HepG2 (cell line): ENCODE results near the gene IP6K3. TPM values are rescaled to one million over a fixed set of nuclear protein-coding genes. Genes with fewer than 3 reads are reported as not detected.

Source experiments
- ATAC-seq: fragments of 200-7000 bp; cut with Tn5 transposase; 3 replicates; pipeline ENCODE4 v1.9.1; 2020; ENCODE audit warnings: mild to moderate bottlenecking, moderate library complexity
- BruUV-seq: library from RNA; stranded (reverse); fragments of 400-500 nt; replicated peaks from 2 replicates; lab custom pipeline; 2021; lab: Mats Ljungman, UMichigan
- CTCF ChIA-PET: fragments of 300-600 bp; formaldehyde crosslinking; extraction: SDS; loops from one replicate; lab custom pipeline; 2021; ENCODE audit warnings: low total read pairs, inconsistent platforms, low intra/inter-chr PET ratio; lab: Yijun Ruan, JAX
- POLR2A ChIA-PET: fragments of 350-600 bp; sonication (Branson Sonifier 250); formaldehyde crosslinking; loops from one replicate; lab custom pipeline; 2020; ENCODE audit warnings: antibody characterized with exemption, inconsistent platforms; lab: Yijun Ruan, JAX
- DNase-seq: peaks from one replicate; pipeline ENCODE4 v3.0.0-alpha.2; 2015; ENCODE audit warnings: low spot score
- FAIRE-seq: peaks from 3 replicates; lab custom pipeline; 2011; peaks lifted over from hg19 to GRCh38; lab: Jason Lieb, UNC
- H2AFZ ChIP-seq: one replicate; pipeline ENCODE4 v1.6.1; 2011; ENCODE audit warnings: low read length, inconsistent platforms
- H3K27ac ChIP-seq: fragments of 300-600 bp; 3 replicates; pipeline ENCODE4 v1.8.0; 2011; ENCODE audit warnings: mixed run types, mild to moderate bottlenecking, mixed read lengths, low read length, inconsistent platforms; ENCODE audit not compliant: insufficient read depth; ENCODE audit errors: extremely low read length
- H3K27me3 ChIP-seq, 2 experiments: fragments of 200-600 bp in 1 of 2; 2 replicates in 1 of 2; 3 replicates in 1 of 2; pipeline versions ENCODE4 v1.6.0 to v1.8.0; 2011; ENCODE audit warnings: low read length in 2 of 2, mild to moderate bottlenecking in 2 of 2, moderate library complexity in 2 of 2, inconsistent platforms in 1 of 2; ENCODE audit not compliant: insufficient read depth in 2 of 2, control insufficient read depth in 1 of 2
- H3K36me3 ChIP-seq, 2 experiments: fragments of 200-600 bp in 1 of 2; replicated peaks in 1 of 2; 2 replicates in 1 of 2; 3 replicates in 1 of 2; pipeline versions ENCODE4 v1.5.1 to v1.8.0; 2011; ENCODE audit warnings: low read length in 2 of 2, inconsistent platforms in 1 of 2; ENCODE audit not compliant: insufficient read depth in 2 of 2, control insufficient read depth in 1 of 2
- H3K4me1 ChIP-seq: 2 replicates; pipeline ENCODE4 v1.5.1; 2012; ENCODE audit warnings: low read length, inconsistent platforms; ENCODE audit not compliant: insufficient read depth
- H3K4me2 ChIP-seq: 2 replicates; pipeline ENCODE4 v1.6.0; 2011; ENCODE audit warnings: low read depth, low read length, inconsistent platforms
- H3K4me3 ChIP-seq, 3 experiments: fragments of 200-600 bp in 1 of 3; sonication (generic), shearing (Covaris generic) in 1 of 3; replicated peaks in 1 of 3; 2 replicates each; pipeline ENCODE4 v1.5.1; 2011 to 2016; ENCODE audit warnings: low read length in 3 of 3, inconsistent platforms in 2 of 3, low read depth in 2 of 3, mild to moderate bottlenecking in 2 of 3, control low read depth in 1 of 3, mixed read lengths in 1 of 3; ENCODE audit not compliant: insufficient read depth in 1 of 3
- H3K79me2 ChIP-seq: one replicate; pipeline ENCODE4 v1.6.1; 2011; ENCODE audit warnings: low read length, inconsistent platforms; ENCODE audit not compliant: insufficient read depth
- H3K9ac ChIP-seq: 2 replicates; pipeline ENCODE4 v1.6.0; 2011; ENCODE audit warnings: mild to moderate bottlenecking, low read depth, low read length, inconsistent platforms; ENCODE audit not compliant: insufficient read depth
- H3K9me3 ChIP-seq: 2 replicates; pipeline ENCODE4 v1.5.1; 2012; ENCODE audit warnings: mild to moderate bottlenecking, low read length
- H4K20me1 ChIP-seq: 2 replicates; pipeline ENCODE4 v1.6.0; 2011; ENCODE audit warnings: inconsistent platforms, mild to moderate bottlenecking, low read length, moderate library complexity; ENCODE audit not compliant: insufficient read depth
- ELF1 ChIP-seq: sonication (generic); formaldehyde crosslinking; IDR thresholded peaks from 2 replicates; pipeline ENCODE4 v1.4.0; 2020; ENCODE audit warnings: missing genetic modification reagents
- ESRRA ChIP-seq: sonication (generic); formaldehyde crosslinking; IDR thresholded peaks from 2 replicates; pipeline ENCODE4 v1.5.1; 2020; ENCODE audit warnings: mild to moderate bottlenecking, low read depth, missing genetic modification reagents
- KDM2A ChIP-seq: sonication (generic); formaldehyde crosslinking; IDR thresholded peaks from 2 replicates; pipeline ENCODE4 v1.4.0; 2020; ENCODE audit warnings: low read depth, missing genetic modification reagents, borderline replicate concordance
- MTF2 ChIP-seq: sonication (generic); formaldehyde crosslinking; IDR thresholded peaks from 2 replicates; pipeline ENCODE4 v1.5.0; 2020; ENCODE audit warnings: missing genetic modification reagents, borderline replicate concordance
- SAFB2 ChIP-seq: sonication (generic); formaldehyde crosslinking; IDR thresholded peaks from 2 replicates; pipeline ENCODE4 v1.5.1; 2020; ENCODE audit warnings: missing genetic modification reagents, low read depth, mild to moderate bottlenecking, borderline replicate concordance
- SNRNP70 ChIP-seq: fragments of 200-400 bp; formaldehyde crosslinking; IDR thresholded peaks from 2 replicates; pipeline ENCODE4 v1.6.1; 2017; ENCODE audit warnings: mild to moderate bottlenecking, low read depth, low read length, moderate library complexity
- SOX6 ChIP-seq, 2 experiments: fragments of 450-650 bp in 1 of 2; sonication (generic) in 1 of 2; formaldehyde crosslinking in 1 of 2; IDR thresholded peaks; 2 replicates each; pipeline versions ENCODE4 v1.4.0 to v1.6.1; 2017 to 2020; ENCODE audit warnings: antibody characterized with exemption in 1 of 2, mild to moderate bottlenecking in 1 of 2, missing genetic modification reagents in 1 of 2
- ZEB1 ChIP-seq: IDR thresholded peaks from 2 replicates; pipeline ENCODE4 v1.6.1; 2012; ENCODE audit warnings: mild to moderate bottlenecking, low read depth, inconsistent platforms; ENCODE audit not compliant: insufficient replicate concordance
- ZNF292 ChIP-seq: sonication (generic); formaldehyde crosslinking; IDR thresholded peaks from 2 replicates; pipeline ENCODE4 v1.8.1; 2022; ENCODE audit warnings: mild to moderate bottlenecking, low read depth, missing genetic modification reagents, borderline replicate concordance
- ZNF687 ChIP-seq: sonication (generic); formaldehyde crosslinking; IDR thresholded peaks from 2 replicates; pipeline ENCODE4 v1.5.1; 2020; ENCODE audit warnings: mild to moderate bottlenecking, missing genetic modification reagents, moderate library complexity
- ZNF768 ChIP-seq: sonication (generic); formaldehyde crosslinking; IDR thresholded peaks from 2 replicates; pipeline ENCODE4 v1.4.0; 2020; ENCODE audit warnings: missing genetic modification reagents
- WGBS: methylation state at CpG from one replicate; pipeline ENCODE4 v1.1.6; 2017; ENCODE audit warnings: low lambda C conversion rate; 5-methylcytosine and 5-hydroxymethylcytosine counted together
- in situ Hi-C: cut with HindIII; loops from 2 replicates; pipeline ENCODE4 v1.10.0; 2017; ENCODE audit warnings: low pct_unique_long_range_greater_than_20kb; ENCODE audit not compliant: extremely low pct_ligation_motif_present
- intact Hi-C: fragments of 100-400 bp; cut with micrococcal nuclease; formaldehyde crosslinking; loops from one replicate; pipeline ENCODE4 v1.10.0; 2022; ENCODE audit not compliant: unreplicated experiment
- polyA plus RNA-seq, 8 experiments: library from polyadenylated mRNA; depleted of rRNA in 3 of 8; stranded (reverse) in 7 of 8; unstranded in 1 of 8; fragments of >200 nt; fragmentation: Illumina TruSeq in 4 of 8; extraction: Trizol in 4 of 8; gene quantifications; 2 replicates each; pipeline versions ENCODE4 v1.2.1 to v1.2.3, GENCODE V29; 2011 to 2016; ENCODE audit warnings: low read depth in 4 of 8, missing spikeins in 1 of 8, mixed read lengths in 1 of 8; ENCODE audit not compliant: insufficient read depth in 1 of 8
- total RNA-seq, 5 experiments: library from RNA; depleted of rRNA; stranded (reverse); fragments of >200 nt; fragmentation: Illumina TruSeq; extraction: Trizol; gene quantifications; 2 replicates each; pipeline ENCODE4 v1.2.3, GENCODE V29; 2016; ENCODE audit warnings: low read depth in 1 of 5
- TF ChIP-seq, protein P1 (sequence below): sonication (generic); formaldehyde crosslinking; IDR thresholded peaks from 2 replicates; pipeline ENCODE4 v1.8.1; 2023; ENCODE audit warnings: mild to moderate bottlenecking, missing genetic modification reagents

IP6K3 gene
- total and polyA plus RNA-seq, 2 of the 13 experiments (the other 11 are each of a cell fraction or from before 2014, with no cell fraction given), result 0.11 to 0.18 TPM

DNA sequence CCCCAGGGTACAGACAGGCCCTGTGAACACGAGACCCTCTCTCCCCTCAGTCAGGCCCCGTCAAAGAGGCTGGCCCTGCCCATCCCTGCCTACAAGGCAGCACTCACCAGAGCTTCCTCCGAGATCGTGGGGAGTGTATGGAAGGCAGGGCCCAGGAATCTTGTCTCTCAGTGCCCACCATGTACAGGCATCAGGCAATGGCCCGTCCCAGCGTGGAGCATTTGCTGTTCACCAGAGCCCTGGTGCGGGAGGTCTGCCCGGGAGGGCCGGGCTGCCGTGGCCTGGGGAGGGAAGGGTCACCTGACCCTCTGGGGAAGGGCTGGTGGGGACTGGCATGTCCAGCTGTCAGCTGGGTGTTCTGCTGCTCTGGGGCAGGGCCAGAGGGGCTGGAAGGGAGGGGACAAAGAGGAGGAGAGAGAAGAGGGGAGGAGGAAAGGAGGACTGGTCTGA, at the start of gene IP6K3 (continued):
- 0 out of 2 replicates have a peak, but pooled peaks have one; percentile 11 for TF ChIP-seq ZNF687
- no peak for TF ChIP-seq SAFB2 (CRISPR knock-in tag)
- TF ChIP-seq, all 625 proteins: peak for 3

GRCh38 chr6:33794910-33795623, 48.4 kb upstream of the IP6K3 start:
- peaks cover 5 to 52% of the 10 kb centered on the region in 2 experiments; a peak in 4 of 5 replicates for H3K27me3 ChIP-seq
- TF ChIP-seq KDM2A (CRISPR knock-in tag) (peak; percentile 22; the same call in 1 of the 2 replicates), SOX6 (IDR thresholded peaks at IDR 0.05) (no peak), SOX6 (CRISPR knock-in tag; IDR thresholded peaks at IDR 0.05) (0 out of 2 replicates have a peak, but pooled peaks have one; percentile 12), ELF1 (no peak), ZNF292 (CRISPR knock-in tag) (0 out of 2 replicates have a peak, but pooled peaks have one; percentile 19), MTF2 (CRISPR knock-in tag) (no peak), ZNF768 (CRISPR knock-in tag) (0 out of 2 replicates have a peak, but pooled peaks have one; percentile 13), ESRRA (CRISPR knock-in tag) (peak; percentile 66; the same call in 1 of the 2 replicates), ZEB1 (peak; percentile 29), SNRNP70 (no peak)
- TF ChIP-seq, protein P1, sequence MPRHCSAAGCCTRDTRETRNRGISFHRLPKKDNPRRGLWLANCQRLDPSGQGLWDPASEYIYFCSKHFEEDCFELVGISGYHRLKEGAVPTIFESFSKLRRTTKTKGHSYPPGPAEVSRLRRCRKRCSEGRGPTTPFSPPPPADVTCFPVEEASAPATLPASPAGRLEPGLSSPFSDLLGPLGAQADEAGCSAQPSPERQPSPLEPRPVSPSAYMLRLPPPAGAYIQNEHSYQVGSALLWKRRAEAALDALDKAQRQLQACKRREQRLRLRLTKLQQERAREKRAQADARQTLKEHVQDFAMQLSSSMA (CRISPR knock-in tag), result peak; percentile 90

More at GRCh38 chr6:33794910-33795623, 48.4 kb upstream of the IP6K3 start:
- ChIA-PET CTCF (no interaction called here), POLR2A (interaction anchor here (1.0 kb wide), 1 partner anchor 46 kb away, joined by 3 read pairs; no protein-coding TSS in a partner anchor)
- Histone ChIP-seq H3K36me3 (no peaks in the 10 kb centered on the region), H4K20me1 (no peaks in the 10 kb centered on the region), H3K79me2 (no peaks in the 10 kb centered on the region), H3K4me3 (peak overlapping the region in 1 of 3 experiments; percentile 8; a peak in 1 of 6 replicates), H3K9ac (no peak overlapping the region), H3K4me2 (peak overlapping the region; percentile 19), H3K4me1 (peaks cover 32% of the 10 kb centered on the region), H3K27ac (no peak overlapping the region), H2AFZ (no peak overlapping the region), H3K9me3 (no peaks in the 10 kb centered on the region)
- 4% methylated on average over 9 of the region's 14 CpGs for WGBS
- peak; percentile 67 for FAIRE-seq
- DNase-seq, result peak; percentile 40
- intact Hi-C loops (loop anchor here (1.0 kb wide), 1 partner anchor 35 kb away; no protein-coding TSS in a partner anchor), in situ Hi-C loops (no loop called here)
- ATAC-seq, result peak; percentile 70
- BruUV-seq, result no TSS peak
